ENCODE results near the gene TNFRSF9. TPM values are rescaled to one million over a fixed set of nuclear protein-coding genes. Genes with fewer than 3 reads are reported as not detected.

TNFRSF9 gene
- 1 to 10 TPM in 1 of 2 donors, under 1 TPM in 1; 0.50 to 1.1 TPM for total RNA-seq
- 9.5 to 13.8 reads per million in 2 donors for total RNA-seq

- H3K4me1 Mint-ChIP-seq = peaks cover 26% of the 10 kb centered on the region
- no peaks in the 10 kb centered on the region for H3K36me3 Mint-ChIP-seq (ENCODE audit: low read depth)
- H3K27ac Mint-ChIP-seq = peak within 1 kb of the TSS; percentile 93
- ATAC-seq (peak; percentile 87), DNase-seq (peak; percentile 30 to 52 (median 46))
- peak within 1 kb of the TSS; percentile 92 for H3K4me3 Mint-ChIP-seq
- no peaks in the 10 kb centered on the region for H3K9me3 ChIP-seq (ENCODE audit: control insufficient read depth, low read length, poor library complexity, severe bottlenecking)
- peaks cover 40% of the 10 kb centered on the region for H3K27me3 Mint-ChIP-seq
Measured at GRCh38 chr1:7940745-7941436, at the start of gene TNFRSF9. Gene TNFRSF9, minus strand, starts transcription at chr1:7940839. Its CDS starts 845 bp downstream, at chr1:7939994.

- peaks cover 7% of the 10 kb centered on the region for H3K4me1 Mint-ChIP-seq
- H3K27me3 Mint-ChIP-seq = no peaks in the 10 kb centered on the region
- no peak overlapping the region for H3K4me3 Mint-ChIP-seq
- peak overlapping the region; percentile 5 for H3K27ac Mint-ChIP-seq
- ATAC-seq = no peak
- H3K36me3 Mint-ChIP-seq (ENCODE audit: low read depth) = peaks cover 7% of the 10 kb centered on the region
- no peaks in the 10 kb centered on the region for H3K9me3 ChIP-seq (ENCODE audit: control insufficient read depth, low read length, poor library complexity, severe bottlenecking)
- DNase-seq = no peak
Measured at GRCh38 chr1:7989762-7990428, 49.3 kb upstream of the TNFRSF9 start.

- H3K36me3 Mint-ChIP-seq (ENCODE audit: low read depth) = peaks cover 5% of the 10 kb centered on the region
- no peak for DNase-seq
- H3K4me1 Mint-ChIP-seq = peaks cover 7% of the 10 kb centered on the region
- H3K4me3 Mint-ChIP-seq = no peak overlapping the region
- no peaks in the 10 kb centered on the region for H3K9me3 ChIP-seq (ENCODE audit: control insufficient read depth, low read length, poor library complexity, severe bottlenecking)
- H3K27me3 Mint-ChIP-seq = no peaks in the 10 kb centered on the region
- no peak for ATAC-seq
- peak overlapping the region; percentile 24 for H3K27ac Mint-ChIP-seq
Measured at GRCh38 chr1:7988576-7988975, 47.9 kb upstream of the TNFRSF9 start.

- peak overlapping the region; percentile 21 for H3K4me3 Mint-ChIP-seq
- H3K27me3 Mint-ChIP-seq = no peaks in the 10 kb centered on the region
- no peak overlapping the region for H3K27ac Mint-ChIP-seq
- DNase-seq (no peak), ATAC-seq (no peak)
- H3K9me3 ChIP-seq (ENCODE audit: control insufficient read depth, low read length, poor library complexity, severe bottlenecking) = no peaks in the 10 kb centered on the region
- H3K4me1 Mint-ChIP-seq = peaks cover 8% of the 10 kb centered on the region
- peaks cover 5% of the 10 kb centered on the region for H3K36me3 Mint-ChIP-seq (ENCODE audit: low read depth)
Measured at GRCh38 chr1:7987528-7987927, 46.9 kb upstream of the TNFRSF9 start.

- Mint-ChIP-seq H3K27ac (peak overlapping the region; percentile 77), H3K4me3 (no peak overlapping the region), H3K36me3 (ENCODE audit: low read depth) (peaks cover 5% of the 10 kb centered on the region), H3K4me1 (peaks cover 12% of the 10 kb centered on the region), H3K27me3 (no peaks in the 10 kb centered on the region)
- H3K9me3 ChIP-seq (ENCODE audit: control insufficient read depth, low read length, poor library complexity, severe bottlenecking) = no peaks in the 10 kb centered on the region
- DNase-seq = no peak
- no peak for ATAC-seq
Measured at GRCh38 chr1:7985851-7986612, 45.4 kb upstream of the TNFRSF9 start.

- Mint-ChIP-seq H3K4me3 (no peak overlapping the region), H3K36me3 (ENCODE audit: low read depth) (peaks cover 5% of the 10 kb centered on the region), H3K27ac (no peak overlapping the region), H3K27me3 (no peaks in the 10 kb centered on the region), H3K4me1 (peaks cover 12% of the 10 kb centered on the region)
- DNase-seq (no peak), ATAC-seq (no peak)
- H3K9me3 ChIP-seq (ENCODE audit: control insufficient read depth, low read length, poor library complexity, severe bottlenecking) = no peaks in the 10 kb centered on the region
Measured at GRCh38 chr1:7984811-7985210, 44.2 kb upstream of the TNFRSF9 start.

GRCh38 chr1:7983086-7983778 lies 42.6 kb upstream of the TNFRSF9 start:
- Mint-ChIP-seq H3K27me3 (no peaks in the 10 kb centered on the region), H3K4me3 (no peak overlapping the region), H3K4me1 (peaks cover 12% of the 10 kb centered on the region), H3K36me3 (ENCODE audit: low read depth) (peaks cover 5% of the 10 kb centered on the region), H3K27ac (no peak overlapping the region)
- DNase-seq (no peak), ATAC-seq (no peak)
- no peaks in the 10 kb centered on the region for H3K9me3 ChIP-seq (ENCODE audit: control insufficient read depth, low read length, poor library complexity, severe bottlenecking)

GRCh38 chr1:7980984-7981383 lies 40.3 kb upstream of the TNFRSF9 start:
- no peak overlapping the region for H3K27ac Mint-ChIP-seq
- H3K4me1 Mint-ChIP-seq = peaks cover 7% of the 10 kb centered on the region
- H3K27me3 Mint-ChIP-seq = no peaks in the 10 kb centered on the region
- no peak overlapping the region for H3K4me3 Mint-ChIP-seq
- no peaks in the 10 kb centered on the region for H3K9me3 ChIP-seq (ENCODE audit: control insufficient read depth, low read length, poor library complexity, severe bottlenecking)
- no peak for ATAC-seq
- no peaks in the 10 kb centered on the region for H3K36me3 Mint-ChIP-seq (ENCODE audit: low read depth)
- DNase-seq = no peak

- Mint-ChIP-seq H3K36me3 (ENCODE audit: low read depth) (peaks cover 4% of the 10 kb centered on the region), H3K27ac (peak overlapping the region; percentile 21), H3K4me1 (peaks cover 11% of the 10 kb centered on the region), H3K4me3 (no peak overlapping the region), H3K27me3 (no peaks in the 10 kb centered on the region)
- no peak for DNase-seq
- peak; percentile 60 for ATAC-seq
- no peaks in the 10 kb centered on the region for H3K9me3 ChIP-seq (ENCODE audit: control insufficient read depth, low read length, poor library complexity, severe bottlenecking)
Measured at GRCh38 chr1:7975212-7975865, 34.7 kb upstream of the TNFRSF9 start.

GRCh38 chr1:7973086-7973485 lies 32.4 kb upstream of the TNFRSF9 start:
- Mint-ChIP-seq H3K4me3 (no peak overlapping the region), H3K27me3 (no peaks in the 10 kb centered on the region), H3K4me1 (peaks cover 11% of the 10 kb centered on the region), H3K36me3 (ENCODE audit: low read depth) (peaks cover 4% of the 10 kb centered on the region), H3K27ac (no peak overlapping the region)
- no peak for DNase-seq
- ATAC-seq = no peak
- no peaks in the 10 kb centered on the region for H3K9me3 ChIP-seq (ENCODE audit: control insufficient read depth, low read length, poor library complexity, severe bottlenecking)

- DNase-seq (no peak), ATAC-seq (no peak)
- no peak overlapping the region for H3K4me3 Mint-ChIP-seq
- H3K4me1 Mint-ChIP-seq = peaks cover 12% of the 10 kb centered on the region
- no peaks in the 10 kb centered on the region for H3K27me3 Mint-ChIP-seq
- H3K27ac Mint-ChIP-seq = no peak overlapping the region
- peaks cover 4% of the 10 kb centered on the region for H3K36me3 Mint-ChIP-seq (ENCODE audit: low read depth)
- H3K9me3 ChIP-seq (ENCODE audit: control insufficient read depth, low read length, poor library complexity, severe bottlenecking) = no peaks in the 10 kb centered on the region
Measured at GRCh38 chr1:7972285-7972684, 31.6 kb upstream of the TNFRSF9 start.

GRCh38 chr1:7971024-7971423 lies 30.4 kb upstream of the TNFRSF9 start:
- H3K9me3 ChIP-seq (ENCODE audit: control insufficient read depth, low read length, poor library complexity, severe bottlenecking) = no peaks in the 10 kb centered on the region
- Mint-ChIP-seq H3K27ac (no peak overlapping the region), H3K27me3 (no peaks in the 10 kb centered on the region), H3K36me3 (ENCODE audit: low read depth) (peaks cover 7% of the 10 kb centered on the region), H3K4me1 (peaks cover 19% of the 10 kb centered on the region), H3K4me3 (no peak overlapping the region)
- no peak for DNase-seq
- no peak for ATAC-seq
